Lower leg skin (tissue), 3 donors: ENCODE data around the gene TFDP1.

Experiments
- POLR2A ChIP-seq, 2 donors: fragments of 450-650 bp; IDR thresholded peaks; one replicate each; pipeline ENCODE4 v1.6.1; 2016 to 2017; ENCODE audit warnings: antibody characterized with exemption in 2 of 2, mild to moderate bottlenecking in 1 of 2, moderate library complexity in 1 of 2
- TF ChIP-seq, protein P1 (sequence below), 3 donors: fragments of 450-650 bp; IDR thresholded peaks; one replicate each; pipeline ENCODE4 v1.5.1; 2016; ENCODE audit warnings: antibody characterized with exemption in 3 of 3, mild to moderate bottlenecking in 3 of 3, moderate library complexity in 2 of 3

DNA sequence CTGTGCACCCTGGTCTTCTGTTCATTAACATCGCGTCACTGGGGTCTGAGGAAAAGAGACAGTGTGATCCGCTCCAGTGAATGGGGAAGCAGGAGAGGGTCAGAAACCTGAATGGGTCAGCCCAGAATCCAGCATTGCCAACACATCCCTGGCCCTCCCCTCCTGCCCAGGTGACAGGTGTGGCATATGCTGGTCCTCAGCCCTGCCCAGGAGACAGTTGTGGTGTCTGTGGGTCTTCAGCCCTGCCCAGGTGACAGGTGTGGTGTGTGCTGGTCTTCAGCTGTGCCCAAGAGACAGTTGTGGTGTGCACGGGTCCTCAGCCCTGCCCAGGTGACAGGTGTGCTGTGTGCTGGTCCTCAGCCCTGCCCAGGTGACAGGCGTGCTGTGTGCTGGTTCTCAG is 8.0 kb downstream of the TFDP1 start:
- TF ChIP-seq, protein P1, sequence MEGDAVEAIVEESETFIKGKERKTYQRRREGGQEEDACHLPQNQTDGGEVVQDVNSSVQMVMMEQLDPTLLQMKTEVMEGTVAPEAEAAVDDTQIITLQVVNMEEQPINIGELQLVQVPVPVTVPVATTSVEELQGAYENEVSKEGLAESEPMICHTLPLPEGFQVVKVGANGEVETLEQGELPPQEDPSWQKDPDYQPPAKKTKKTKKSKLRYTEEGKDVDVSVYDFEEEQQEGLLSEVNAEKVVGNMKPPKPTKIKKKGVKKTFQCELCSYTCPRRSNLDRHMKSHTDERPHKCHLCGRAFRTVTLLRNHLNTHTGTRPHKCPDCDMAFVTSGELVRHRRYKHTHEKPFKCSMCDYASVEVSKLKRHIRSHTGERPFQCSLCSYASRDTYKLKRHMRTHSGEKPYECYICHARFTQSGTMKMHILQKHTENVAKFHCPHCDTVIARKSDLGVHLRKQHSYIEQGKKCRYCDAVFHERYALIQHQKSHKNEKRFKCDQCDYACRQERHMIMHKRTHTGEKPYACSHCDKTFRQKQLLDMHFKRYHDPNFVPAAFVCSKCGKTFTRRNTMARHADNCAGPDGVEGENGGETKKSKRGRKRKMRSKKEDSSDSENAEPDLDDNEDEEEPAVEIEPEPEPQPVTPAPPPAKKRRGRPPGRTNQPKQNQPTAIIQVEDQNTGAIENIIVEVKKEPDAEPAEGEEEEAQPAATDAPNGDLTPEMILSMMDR (IDR thresholded peaks at IDR 0.05): no peak
- TF ChIP-seq POLR2A (IDR thresholded peaks at IDR 0.05): no peak
